GM21619 (cell line): ENCODE measurements around the gene KCNJ1.
A peak's percentile ranks its signal among the peaks of the same experiment; 100 is the strongest.

Experiments used
- ATAC-seq: cut with Tn5 transposase; IDR thresholded peaks from one replicate; pipeline ENCODE4 v1.9.1; 2021; ENCODE audit not compliant: unreplicated experiment

The KCNJ1 gene

DNA sequence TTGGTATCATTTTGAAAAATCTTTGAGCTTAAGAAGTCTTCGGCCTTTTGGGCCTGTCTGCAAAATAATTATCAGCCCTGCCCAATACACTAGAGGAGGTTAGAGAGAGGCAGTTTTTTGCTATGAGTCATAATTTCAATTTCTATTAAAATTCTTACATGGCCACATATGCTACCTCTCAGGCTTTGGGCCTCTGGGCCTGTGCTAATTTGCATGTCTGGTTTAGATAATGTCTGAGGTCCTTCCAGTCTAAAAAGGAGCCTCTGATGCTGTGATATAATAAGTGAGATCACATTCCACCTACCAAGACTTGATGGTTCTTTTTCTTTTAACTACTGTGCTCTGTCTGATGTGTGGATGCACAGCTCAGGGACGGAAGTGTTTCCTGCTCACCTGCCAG is 70.8 kb downstream of the KCNJ1 start:
- peak; percentile 99 for ATAC-seq

DNA sequence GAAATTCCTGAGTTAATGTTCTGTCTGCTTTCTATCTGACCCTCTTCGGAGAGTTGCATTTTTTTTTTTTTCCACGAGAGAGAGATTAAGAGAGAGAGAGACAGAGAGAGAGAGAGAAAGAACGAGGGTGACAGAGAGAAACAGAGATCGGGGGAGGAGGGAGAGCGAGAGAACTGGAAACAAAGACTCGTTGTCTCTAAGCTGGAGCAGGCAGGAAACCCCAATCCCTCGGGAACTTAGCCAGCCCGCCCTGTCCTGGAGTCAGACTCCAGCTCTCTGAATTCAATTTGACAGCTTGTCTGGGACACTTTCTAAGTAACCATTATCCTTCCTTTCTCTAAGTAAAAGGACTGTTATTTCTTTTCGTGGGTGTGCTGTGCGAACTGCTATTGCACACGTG is 76.9 kb downstream of the KCNJ1 start:
- no peak for ATAC-seq

DNA sequence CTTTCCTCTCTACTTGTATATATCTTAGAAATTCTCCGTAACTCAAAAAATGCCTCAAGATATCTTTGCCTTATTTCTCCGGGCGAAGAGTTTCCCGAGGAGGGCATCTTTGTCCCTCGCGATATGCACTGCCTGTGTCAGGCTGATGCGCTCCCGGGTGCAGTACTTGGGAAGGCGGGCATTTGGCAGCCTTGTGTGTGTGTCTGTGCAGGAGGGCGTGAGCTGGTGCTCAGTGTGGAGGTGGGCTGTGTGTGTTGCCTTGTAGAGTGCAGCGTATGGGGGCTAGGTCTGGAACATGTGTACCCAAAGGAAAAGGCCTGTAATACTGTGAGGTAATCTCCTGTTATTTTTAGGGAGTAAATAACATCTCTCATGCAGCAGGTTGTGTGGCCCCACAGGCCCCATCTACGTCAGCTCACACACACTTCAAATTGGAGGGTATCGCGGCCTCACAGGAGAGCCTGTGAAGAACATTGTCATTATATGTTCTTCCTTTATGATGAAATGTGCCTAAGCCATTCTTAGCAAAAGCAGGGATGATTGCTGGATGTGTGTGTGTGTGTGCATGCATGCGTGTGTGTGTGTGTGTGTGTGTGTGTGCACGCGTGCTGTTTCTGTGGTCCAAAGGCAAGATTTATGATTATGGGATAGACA is 77.5 kb downstream of the KCNJ1 start:
- ATAC-seq, result no peak
